ENCODE measurements around the gene CALN1.

CALN1 gene

DNA sequence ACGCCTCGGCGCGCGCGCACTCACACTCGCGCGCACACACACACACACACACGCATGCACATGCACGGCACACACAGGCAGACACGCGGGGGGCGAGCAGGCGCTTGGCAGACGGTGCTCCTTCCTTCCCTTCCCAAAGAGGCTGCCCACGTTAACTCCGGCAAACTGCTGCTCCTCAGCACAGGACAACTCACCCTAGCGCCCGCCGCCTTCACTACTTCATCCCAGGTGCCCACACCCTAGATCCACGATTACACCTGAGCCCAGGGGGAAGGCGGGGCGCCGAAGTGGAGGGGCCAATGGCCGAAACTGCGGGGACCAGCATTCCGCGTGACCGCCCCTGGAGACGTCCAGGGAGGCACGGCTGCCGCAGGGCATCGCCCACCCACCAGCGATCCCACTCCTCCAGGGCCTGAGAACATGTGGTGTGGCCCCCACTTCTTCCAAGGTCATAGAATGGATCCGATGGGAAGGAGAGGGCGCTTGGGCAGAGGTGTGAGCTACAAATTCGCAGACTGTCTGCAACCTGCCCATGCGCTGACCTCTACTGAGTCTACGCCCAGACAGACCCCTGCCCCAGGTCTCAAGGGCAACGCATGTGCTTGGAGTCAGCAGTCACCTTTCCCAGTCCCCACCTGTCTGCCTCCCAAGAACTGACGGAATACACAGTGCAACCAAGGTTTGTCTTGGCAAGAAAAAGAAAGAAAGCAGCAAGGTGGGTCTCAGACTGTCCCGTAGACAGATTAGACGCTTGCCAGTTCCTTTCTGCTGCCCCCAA, 74.6 kb downstream of the CALN1 start:
- peaks cover 0 to 7% (median 0%) of the 10 kb centered on the region in 11 experiments; a peak in 1 of 22 replicates for H3K36me3 ChIP-seq
- H3K9ac ChIP-seq, result no peak overlapping the region
- H3K4me2 ChIP-seq, result peak overlapping the region in 6 of 11 experiments; percentile 10 to 42 (median 29); a peak in 6 of 22 replicates
- H3K27ac ChIP-seq, result no peak overlapping the region
- H3K27me3 ChIP-seq, result peaks cover 35 to 51% (median 45%) of the 10 kb centered on the region in 11 experiments
- TF ChIP-seq Cebpa-rat (IDR thresholded peaks at IDR 0.05), result no peak
- peaks cover 35 to 56% (median 47%) of the 10 kb centered on the region in 11 experiments for H3K9me3 ChIP-seq (replicated peaks in 1 of 11)
- peaks cover 0 to 3% (median 0%) of the 10 kb centered on the region in 10 experiments; a peak in 3 of 20 replicates for H3K4me1 ChIP-seq
- H4K20me1 ChIP-seq, result no peaks in the 10 kb centered on the region
- peak overlapping the region in 4 of 10 experiments; percentile 11 to 43 (median 37); a peak in 4 of 20 replicates for H3K4me3 ChIP-seq

DNA sequence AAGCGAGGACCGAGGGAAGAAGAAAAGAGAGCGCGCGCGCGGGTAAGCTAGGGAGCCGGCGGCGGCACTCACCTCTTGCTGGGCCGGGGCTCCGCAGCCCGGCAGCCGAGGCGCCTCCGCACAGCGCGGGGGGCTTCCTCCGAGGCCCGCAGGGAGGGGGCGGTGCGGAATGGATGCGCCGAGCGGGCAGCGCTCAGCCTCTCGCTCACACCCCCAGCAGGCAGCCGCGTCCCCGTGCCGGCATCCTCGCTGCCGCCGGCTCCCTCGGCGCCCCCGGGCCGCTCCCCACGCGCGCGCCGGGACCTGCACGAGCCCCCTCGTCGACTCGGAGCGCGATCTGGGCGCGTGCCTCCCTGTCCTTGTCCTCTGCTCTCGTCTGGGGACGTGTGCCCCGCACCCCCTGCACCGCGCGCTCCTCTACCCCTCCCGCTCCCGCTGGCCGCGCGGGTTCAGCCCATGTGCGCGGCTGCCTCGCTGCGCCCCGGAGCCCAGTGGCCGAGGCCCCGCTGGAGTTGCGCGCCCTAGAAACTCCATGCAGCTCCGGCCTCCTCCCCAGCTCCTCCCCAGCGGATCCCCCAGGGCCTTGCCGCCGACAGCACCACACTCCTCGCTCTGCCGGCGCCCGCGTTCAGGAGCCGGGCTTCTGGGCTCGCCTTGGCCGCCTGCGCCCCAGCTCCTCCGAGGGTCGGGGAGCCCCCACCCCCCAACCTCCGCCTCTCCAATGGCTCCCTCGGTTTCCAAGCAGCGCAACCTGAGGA, 75.3 kb downstream of the CALN1 start:
- Histone ChIP-seq H4K20me1 (no peaks in the 10 kb centered on the region), H3K4me1 (peaks cover 0 to 3% (median 0%) of the 10 kb centered on the region in 10 experiments; a peak in 3 of 20 replicates), H3K27me3 (peaks cover 35 to 51% (median 45%) of the 10 kb centered on the region in 11 experiments), H3K4me3 (peak overlapping the region in 7 of 10 experiments; percentile 11 to 43 (median 32); a peak in 10 of 20 replicates), H3K4me2 (peak overlapping the region in 8 of 11 experiments; percentile 10 to 42 (median 29); a peak in 11 of 22 replicates), H3K27ac (no peak overlapping the region), H3K9me3 (replicated peaks in 1 of 11) (peaks cover 42 to 63% (median 53%) of the 10 kb centered on the region in 11 experiments), H3K36me3 (peaks cover 0 to 7% (median 0%) of the 10 kb centered on the region in 11 experiments; a peak in 1 of 22 replicates), H3K9ac (no peak overlapping the region)
- TF ChIP-seq Cebpa-rat (IDR thresholded peaks at IDR 0.05), result no peak

DNA sequence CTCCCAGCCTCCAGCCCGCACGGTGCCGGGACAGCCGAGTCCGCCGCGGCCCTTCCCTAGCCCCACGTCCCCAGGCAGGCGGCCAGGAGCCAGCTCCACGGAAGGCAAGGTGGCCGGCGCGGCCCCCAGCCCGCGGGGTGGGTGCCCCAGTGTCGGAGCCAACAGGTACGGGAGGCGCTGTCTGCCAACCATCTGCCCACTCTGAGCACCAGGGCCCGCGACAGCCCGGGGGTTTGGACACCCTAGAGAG, 75.8 kb downstream of the CALN1 start:
- H4K20me1 ChIP-seq, result no peaks in the 10 kb centered on the region
- peak overlapping the region in 4 of 11 experiments; percentile 10 to 42 (median 34); a peak in 7 of 22 replicates for H3K4me2 ChIP-seq
- no peak overlapping the region for H3K27ac ChIP-seq
- peaks cover 45 to 68% (median 58%) of the 10 kb centered on the region in 11 experiments for H3K9me3 ChIP-seq (replicated peaks in 1 of 11)
- H3K4me3 ChIP-seq, result peak overlapping the region in 4 of 10 experiments; percentile 11 to 42 (median 30); a peak in 2 of 20 replicates
- TF ChIP-seq Cebpa-rat (IDR thresholded peaks at IDR 0.05), result no peak
- peaks cover 35 to 51% (median 45%) of the 10 kb centered on the region in 11 experiments for H3K27me3 ChIP-seq
- no peak overlapping the region for H3K9ac ChIP-seq
- peaks cover 0 to 7% (median 0%) of the 10 kb centered on the region in 11 experiments; a peak in 1 of 22 replicates for H3K36me3 ChIP-seq
- H3K4me1 ChIP-seq, result peaks cover 0 to 3% (median 0%) of the 10 kb centered on the region in 10 experiments; a peak in 3 of 20 replicates

DNA sequence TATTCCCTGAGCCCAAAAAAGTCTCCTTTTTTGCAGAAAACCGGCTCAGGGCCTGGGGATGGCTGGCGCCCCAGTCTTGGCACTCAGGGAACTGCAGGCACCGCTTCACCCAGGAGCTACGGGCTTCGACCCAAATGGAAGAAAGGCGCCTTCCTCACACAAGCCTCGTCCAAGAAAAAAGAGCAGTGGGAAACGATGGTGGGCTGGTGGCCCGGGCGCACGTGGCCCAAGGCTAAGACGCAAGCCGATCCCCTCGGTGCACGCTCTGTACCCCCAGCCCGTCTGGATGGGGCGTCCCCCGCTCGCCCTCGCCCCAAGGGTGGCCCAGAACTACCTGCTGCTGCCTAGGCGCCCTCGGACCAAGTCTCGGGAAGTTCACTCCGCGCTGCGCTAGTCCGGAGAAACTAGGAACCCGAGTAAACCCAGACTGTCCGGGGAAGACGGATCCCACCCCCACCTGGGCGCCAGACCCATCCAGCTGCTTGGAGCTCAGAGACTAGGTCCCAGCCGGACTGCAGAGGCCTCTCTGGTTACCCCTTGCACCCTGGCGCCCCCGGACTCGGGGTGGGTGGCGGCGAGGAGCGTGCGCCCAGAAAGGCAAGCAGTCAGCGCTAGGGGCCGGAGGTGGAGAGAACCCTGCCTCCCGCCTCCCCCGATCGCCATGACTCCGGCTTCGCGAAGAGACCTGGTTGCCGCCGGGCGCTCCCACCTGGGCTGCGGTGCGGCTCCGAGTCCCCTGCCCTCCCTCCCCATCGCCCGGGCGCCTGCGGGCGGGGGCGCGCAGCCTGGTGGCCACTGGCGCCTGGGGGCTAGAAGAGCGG, 76.4 kb downstream of the CALN1 start:
- peaks cover 0 to 3% (median 0%) of the 10 kb centered on the region in 10 experiments; a peak in 3 of 20 replicates for H3K4me1 ChIP-seq
- no peak overlapping the region for H3K4me3 ChIP-seq
- peaks cover 47 to 68% (median 63%) of the 10 kb centered on the region in 11 experiments for H3K9me3 ChIP-seq (replicated peaks in 1 of 11)
- H3K9ac ChIP-seq, result no peak overlapping the region
- H4K20me1 ChIP-seq, result no peaks in the 10 kb centered on the region
- peaks cover 0 to 7% (median 0%) of the 10 kb centered on the region in 11 experiments; a peak in 1 of 22 replicates for H3K36me3 ChIP-seq
- H3K27me3 ChIP-seq, result peaks cover 35 to 51% (median 45%) of the 10 kb centered on the region in 11 experiments
- no peak for TF ChIP-seq Cebpa-rat (IDR thresholded peaks at IDR 0.05)
- H3K4me2 ChIP-seq, result no peak overlapping the region
- H3K27ac ChIP-seq, result no peak overlapping the region

DNA sequence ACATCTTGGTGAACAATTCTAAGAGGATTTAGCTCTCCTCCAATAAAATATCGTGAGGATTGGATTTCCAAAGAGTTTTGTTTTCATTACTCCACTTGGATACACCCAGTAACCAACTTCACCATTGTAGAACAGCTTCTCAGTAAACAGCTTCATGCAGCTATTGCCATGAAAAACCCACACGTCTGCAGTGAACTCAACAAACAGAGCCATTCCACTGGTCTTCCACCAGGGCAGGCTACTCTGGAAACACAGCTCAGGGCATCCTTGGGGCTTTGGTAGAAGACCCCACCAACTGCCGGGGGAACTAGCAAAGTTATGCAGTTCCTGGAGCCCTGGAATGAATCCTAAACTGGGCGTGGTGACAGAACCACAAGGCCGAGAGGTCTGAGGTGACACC, 77.4 kb downstream of the CALN1 start:
- Histone ChIP-seq H3K9ac (no peak overlapping the region), H3K4me1 (peaks cover 0 to 3% (median 0%) of the 10 kb centered on the region in 10 experiments; a peak in 3 of 20 replicates), H3K27me3 (peaks cover 35 to 51% (median 45%) of the 10 kb centered on the region in 11 experiments), H3K27ac (no peak overlapping the region), H4K20me1 (no peaks in the 10 kb centered on the region), H3K4me2 (no peak overlapping the region), H3K36me3 (peaks cover 0 to 4% (median 0%) of the 10 kb centered on the region in 11 experiments; a peak in 1 of 22 replicates), H3K4me3 (no peak overlapping the region), H3K9me3 (replicated peaks in 1 of 11) (peaks cover 40 to 60% (median 53%) of the 10 kb centered on the region in 11 experiments)
- no peak for TF ChIP-seq Cebpa-rat (IDR thresholded peaks at IDR 0.05)

DNA sequence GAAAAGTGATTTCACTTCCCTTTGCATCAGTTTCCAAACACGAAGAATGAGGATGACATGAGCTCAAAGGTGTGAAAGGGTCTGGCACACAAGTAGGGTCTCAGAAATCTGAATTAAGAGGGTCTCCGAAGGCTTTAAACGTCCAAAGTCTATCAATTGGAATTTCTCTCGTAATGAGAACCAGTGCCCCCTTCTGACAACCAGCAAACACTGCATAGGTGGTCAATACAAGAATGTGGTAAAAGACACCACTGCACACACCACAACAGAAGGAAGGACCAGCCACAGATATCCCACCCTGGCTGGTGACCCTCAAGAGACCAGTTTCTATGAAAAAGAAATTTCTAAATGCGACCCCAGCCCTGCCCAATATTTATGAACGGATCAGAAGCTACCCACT, 78.1 kb downstream of the CALN1 start:
- no peaks in the 10 kb centered on the region for H3K36me3 ChIP-seq
- peaks cover 0 to 3% (median 0%) of the 10 kb centered on the region in 10 experiments; a peak in 3 of 20 replicates for H3K4me1 ChIP-seq
- no peak overlapping the region for H3K4me3 ChIP-seq
- peaks cover 34 to 54% (median 47%) of the 10 kb centered on the region in 11 experiments for H3K9me3 ChIP-seq (replicated peaks in 1 of 11)
- H3K9ac ChIP-seq, result no peak overlapping the region
- no peak for TF ChIP-seq Cebpa-rat (IDR thresholded peaks at IDR 0.05)
- peaks cover 35 to 50% (median 45%) of the 10 kb centered on the region in 11 experiments for H3K27me3 ChIP-seq
- H3K4me2 ChIP-seq, result no peak overlapping the region
- no peak overlapping the region for H3K27ac ChIP-seq
- no peaks in the 10 kb centered on the region for H4K20me1 ChIP-seq

DNA sequence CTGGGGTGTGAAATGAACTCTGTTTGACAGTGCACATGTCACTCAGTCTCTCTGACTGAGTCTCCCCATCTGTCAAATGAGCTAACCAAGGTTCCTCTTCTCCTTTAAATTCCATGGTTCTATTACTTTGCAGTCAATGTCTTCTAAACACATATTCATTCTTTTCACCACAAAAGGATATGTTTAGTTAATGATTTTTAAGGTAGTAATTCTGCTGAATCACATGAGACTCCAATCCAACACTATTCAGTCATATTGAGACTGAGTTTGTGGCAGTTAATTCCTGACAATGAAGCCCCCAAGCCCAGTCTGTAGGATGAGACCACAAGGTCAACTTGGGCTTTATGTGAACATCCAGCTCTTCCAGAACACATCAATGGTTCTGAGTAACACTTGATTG, 85.3 kb downstream of the CALN1 start:
- no peak for TF ChIP-seq Cebpa-rat (IDR thresholded peaks at IDR 0.05)
- Histone ChIP-seq H3K9me3 (replicated peaks in 1 of 11) (peaks cover 4 to 13% (median 10%) of the 10 kb centered on the region in 11 experiments; a peak in 17 of 22 replicates), H3K4me1 (no peaks in the 10 kb centered on the region), H3K4me3 (no peak overlapping the region), H4K20me1 (no peaks in the 10 kb centered on the region), H3K4me2 (no peak overlapping the region), H3K27ac (no peak overlapping the region), H3K9ac (no peak overlapping the region), H3K27me3 (no peaks in the 10 kb centered on the region), H3K36me3 (no peaks in the 10 kb centered on the region)

DNA sequence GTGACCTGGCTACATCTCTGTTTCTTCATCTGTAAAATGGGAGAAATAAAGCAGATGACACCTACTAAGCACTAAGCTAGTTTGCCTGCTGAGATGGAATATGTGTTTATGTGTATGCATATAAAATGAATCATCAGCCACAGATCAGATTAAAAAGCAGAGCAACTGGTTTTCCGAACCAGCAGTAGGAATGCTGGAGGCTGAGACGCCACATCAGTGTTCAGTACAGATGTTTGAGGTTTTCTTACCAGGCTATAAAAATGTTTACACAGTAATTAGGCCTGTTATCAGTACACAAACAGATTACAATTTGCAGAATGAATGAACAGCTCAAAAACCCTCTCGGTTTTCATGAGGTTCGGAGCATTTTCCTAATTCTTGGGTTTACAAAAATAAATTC, 85.8 kb downstream of the CALN1 start:
- no peak for TF ChIP-seq Cebpa-rat (IDR thresholded peaks at IDR 0.05)
- H3K27ac ChIP-seq, result no peak overlapping the region
- H4K20me1 ChIP-seq, result no peaks in the 10 kb centered on the region
- no peak overlapping the region for H3K4me2 ChIP-seq
- H3K4me1 ChIP-seq, result no peaks in the 10 kb centered on the region
- peaks cover 2 to 9% (median 5%) of the 10 kb centered on the region in 11 experiments; a peak in 13 of 22 replicates for H3K9me3 ChIP-seq (replicated peaks in 1 of 11)
- H3K27me3 ChIP-seq, result no peaks in the 10 kb centered on the region
- H3K9ac ChIP-seq, result no peak overlapping the region
- H3K4me3 ChIP-seq, result no peak overlapping the region
- H3K36me3 ChIP-seq, result no peaks in the 10 kb centered on the region
